Neural crest cell (in vitro differentiated cells): ENCODE data around the gene ASCC3. TPM values are rescaled to one million over a fixed set of nuclear protein-coding genes. Genes with fewer than 3 reads are reported as not detected.

ENCODE experiments used
- DNase-seq: peaks from one replicate; pipeline ENCODE4 v3.0.0; 2021; ENCODE audit warnings: low read depth, mixed read lengths, low spot score
- H3K27ac Mint-ChIP-seq: one replicate; pipeline ENCODE4 v1.8.0; 2021; ENCODE audit warnings: mild to moderate bottlenecking, mixed read lengths; ENCODE audit not compliant: unreplicated experiment
- H3K27me3 Mint-ChIP-seq: 2 replicates; pipeline ENCODE4 v1.8.0; 2021; ENCODE audit warnings: low read depth, mild to moderate bottlenecking, mixed read lengths
- H3K36me3 Mint-ChIP-seq: 2 replicates; pipeline ENCODE4 v1.8.0; 2021; ENCODE audit warnings: low read depth, mild to moderate bottlenecking, mixed read lengths
- H3K4me1 Mint-ChIP-seq: 2 replicates; pipeline ENCODE4 v1.8.0; 2021; ENCODE audit warnings: mixed read lengths
- H3K4me3 Mint-ChIP-seq: one replicate; pipeline ENCODE4 v1.8.0; 2021; ENCODE audit warnings: mild to moderate bottlenecking, mixed read lengths
- H3K9me3 Mint-ChIP-seq: 2 replicates; pipeline ENCODE4 v1.8.0; 2021; ENCODE audit warnings: mixed read lengths
- total RNA-seq: library from RNA; stranded (reverse); gene quantifications from 2 replicates; pipeline ENCODE4 v1.2.1, GENCODE V29; 2021
- TF ChIP-seq, protein P1 (sequence below): fragments of 200-600 bp; sonication (generic); conservative IDR thresholded peaks from 2 replicates; pipeline ENCODE4 v1.5.0; 2021; ENCODE audit warnings: antibody characterized with exemption, mild to moderate bottlenecking

Gene ASCC3
- total RNA-seq, 1 donor from 2014 or later, result 31.4 TPM

DNA sequence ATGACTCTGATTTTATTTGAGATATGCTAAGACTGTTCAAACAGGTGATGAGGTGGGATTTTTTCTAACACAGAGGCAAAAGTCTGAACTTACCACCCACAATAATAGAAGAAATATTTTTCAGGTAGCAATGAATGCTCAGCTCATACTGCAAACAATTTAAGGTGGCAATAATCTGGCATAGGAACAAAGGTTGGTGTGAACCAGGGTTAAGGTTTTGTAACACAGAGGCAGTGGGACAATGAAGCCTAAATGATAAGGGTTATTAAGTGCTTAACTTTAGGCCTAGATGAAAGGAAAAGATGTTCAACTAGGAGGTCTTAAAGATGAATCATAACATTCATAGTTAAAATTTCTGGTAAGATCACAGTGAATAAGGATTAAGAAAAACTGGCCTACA lies 4.9 kb downstream of the ASCC3 start:
- no peaks in the 10 kb centered on the region for H3K27me3 Mint-ChIP-seq
- peak overlapping the region; percentile 0 for H3K27ac Mint-ChIP-seq
- H3K9me3 Mint-ChIP-seq, result peaks cover 4% of the 10 kb centered on the region
- TF ChIP-seq, protein P1, sequence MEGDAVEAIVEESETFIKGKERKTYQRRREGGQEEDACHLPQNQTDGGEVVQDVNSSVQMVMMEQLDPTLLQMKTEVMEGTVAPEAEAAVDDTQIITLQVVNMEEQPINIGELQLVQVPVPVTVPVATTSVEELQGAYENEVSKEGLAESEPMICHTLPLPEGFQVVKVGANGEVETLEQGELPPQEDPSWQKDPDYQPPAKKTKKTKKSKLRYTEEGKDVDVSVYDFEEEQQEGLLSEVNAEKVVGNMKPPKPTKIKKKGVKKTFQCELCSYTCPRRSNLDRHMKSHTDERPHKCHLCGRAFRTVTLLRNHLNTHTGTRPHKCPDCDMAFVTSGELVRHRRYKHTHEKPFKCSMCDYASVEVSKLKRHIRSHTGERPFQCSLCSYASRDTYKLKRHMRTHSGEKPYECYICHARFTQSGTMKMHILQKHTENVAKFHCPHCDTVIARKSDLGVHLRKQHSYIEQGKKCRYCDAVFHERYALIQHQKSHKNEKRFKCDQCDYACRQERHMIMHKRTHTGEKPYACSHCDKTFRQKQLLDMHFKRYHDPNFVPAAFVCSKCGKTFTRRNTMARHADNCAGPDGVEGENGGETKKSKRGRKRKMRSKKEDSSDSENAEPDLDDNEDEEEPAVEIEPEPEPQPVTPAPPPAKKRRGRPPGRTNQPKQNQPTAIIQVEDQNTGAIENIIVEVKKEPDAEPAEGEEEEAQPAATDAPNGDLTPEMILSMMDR, result no peak
- H3K4me1 Mint-ChIP-seq, result peaks cover 26% of the 10 kb centered on the region
- H3K36me3 Mint-ChIP-seq, result peaks cover 12% of the 10 kb centered on the region
- no peak for DNase-seq
- no peak overlapping the region for H3K4me3 Mint-ChIP-seq

DNA sequence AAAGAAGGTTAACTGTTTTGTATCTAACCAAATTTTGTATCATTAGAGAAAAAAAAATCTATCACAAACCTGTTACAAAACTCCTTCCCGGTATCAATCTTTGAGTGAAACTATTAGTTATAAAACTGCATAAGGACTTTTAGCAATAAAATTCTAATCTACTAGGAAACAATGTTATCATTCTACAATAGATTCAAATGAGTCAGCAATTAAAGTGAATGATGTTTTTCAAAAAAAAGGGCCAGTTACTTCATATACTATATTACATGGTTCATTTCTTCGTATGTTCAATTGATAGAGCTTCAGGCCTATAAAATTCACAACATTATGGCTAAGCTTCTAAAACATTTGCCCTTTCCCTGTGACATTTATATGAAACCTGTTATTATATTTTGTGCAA lies 15.6 kb downstream of the ASCC3 start:
- H3K9me3 Mint-ChIP-seq, result no peaks in the 10 kb centered on the region
- H3K27me3 Mint-ChIP-seq, result no peaks in the 10 kb centered on the region
- H3K4me1 Mint-ChIP-seq, result no peaks in the 10 kb centered on the region
- no peak overlapping the region for H3K4me3 Mint-ChIP-seq
- TF ChIP-seq, protein P1, result no peak
- no peak for DNase-seq
- H3K36me3 Mint-ChIP-seq, result peaks cover 1% of the 10 kb centered on the region
- no peak overlapping the region for H3K27ac Mint-ChIP-seq

DNA sequence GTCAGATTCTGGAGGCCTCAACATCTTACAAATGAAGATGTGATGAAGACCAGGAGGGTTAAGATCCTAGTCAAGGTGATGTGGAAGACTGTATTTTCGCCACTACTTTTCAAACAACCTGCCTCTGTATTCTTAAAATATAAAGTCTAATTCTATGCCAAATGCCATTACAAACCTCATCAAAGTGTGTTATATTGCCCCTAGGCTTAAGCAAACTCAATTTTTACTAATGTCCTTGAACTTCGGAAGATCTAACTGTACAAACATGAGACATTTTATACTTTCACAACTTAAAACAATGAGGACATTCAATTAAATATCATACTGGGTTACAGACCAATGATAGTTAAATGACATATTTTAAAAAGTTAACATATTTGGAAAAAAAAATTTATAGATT lies 19.1 kb downstream of the ASCC3 start:
- no peaks in the 10 kb centered on the region for H3K9me3 Mint-ChIP-seq
- H3K4me1 Mint-ChIP-seq, result no peaks in the 10 kb centered on the region
- peaks cover 20% of the 10 kb centered on the region for H3K36me3 Mint-ChIP-seq
- H3K27me3 Mint-ChIP-seq, result no peaks in the 10 kb centered on the region
- DNase-seq, result no peak
- H3K4me3 Mint-ChIP-seq, result no peak overlapping the region
- H3K27ac Mint-ChIP-seq, result no peak overlapping the region
- TF ChIP-seq, protein P1, result no peak

DNA sequence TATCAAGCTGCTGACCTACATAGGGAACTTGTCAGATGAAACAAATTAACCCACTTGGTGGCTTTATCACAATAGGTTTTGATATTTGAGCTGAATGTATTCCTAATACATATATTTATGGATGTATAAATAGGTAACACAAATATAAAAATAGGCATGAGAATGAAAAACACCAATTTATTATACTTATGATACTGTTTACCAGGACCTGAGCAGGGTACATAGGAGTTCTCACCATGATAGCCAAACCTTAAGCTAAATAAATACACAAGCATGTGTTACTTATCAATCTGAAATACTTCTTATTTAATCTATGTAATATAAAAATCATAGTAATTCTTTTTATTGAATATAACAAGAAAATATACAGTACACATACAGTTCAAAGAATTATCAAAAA lies 25.0 kb downstream of the ASCC3 start:
- peaks cover 3% of the 10 kb centered on the region for H3K9me3 Mint-ChIP-seq
- no peak overlapping the region for H3K4me3 Mint-ChIP-seq
- H3K27ac Mint-ChIP-seq, result no peak overlapping the region
- no peaks in the 10 kb centered on the region for H3K27me3 Mint-ChIP-seq
- H3K36me3 Mint-ChIP-seq, result peaks cover 37% of the 10 kb centered on the region
- TF ChIP-seq, protein P1, result no peak
- DNase-seq, result no peak
- no peaks in the 10 kb centered on the region for H3K4me1 Mint-ChIP-seq

DNA sequence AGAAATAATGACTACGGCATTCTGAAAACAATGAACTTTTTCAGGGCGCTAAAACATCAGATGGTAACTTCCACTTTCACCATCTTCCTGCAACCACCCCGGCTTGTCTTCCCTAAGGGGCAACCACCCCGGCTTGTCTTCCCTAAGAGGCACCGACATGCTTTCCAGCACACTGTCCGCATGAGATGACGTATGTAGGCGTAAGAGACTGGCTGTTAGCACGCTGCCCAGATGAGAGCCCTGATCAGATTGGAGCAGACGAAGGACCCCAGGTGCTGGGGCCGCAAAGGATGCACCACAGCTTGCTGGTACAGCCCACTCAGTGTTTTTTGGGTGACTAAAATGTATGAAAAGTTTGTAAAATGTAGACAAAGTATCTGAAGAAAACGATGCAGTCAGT lies 29.3 kb downstream of the ASCC3 start:
- Mint-ChIP-seq H3K27ac (no peak overlapping the region), H3K4me1 (no peaks in the 10 kb centered on the region), H3K27me3 (no peaks in the 10 kb centered on the region), H3K4me3 (no peak overlapping the region), H3K9me3 (peaks cover 3% of the 10 kb centered on the region), H3K36me3 (peaks cover 20% of the 10 kb centered on the region)
- DNase-seq, result no peak
- TF ChIP-seq, protein P1, result no peak

DNA sequence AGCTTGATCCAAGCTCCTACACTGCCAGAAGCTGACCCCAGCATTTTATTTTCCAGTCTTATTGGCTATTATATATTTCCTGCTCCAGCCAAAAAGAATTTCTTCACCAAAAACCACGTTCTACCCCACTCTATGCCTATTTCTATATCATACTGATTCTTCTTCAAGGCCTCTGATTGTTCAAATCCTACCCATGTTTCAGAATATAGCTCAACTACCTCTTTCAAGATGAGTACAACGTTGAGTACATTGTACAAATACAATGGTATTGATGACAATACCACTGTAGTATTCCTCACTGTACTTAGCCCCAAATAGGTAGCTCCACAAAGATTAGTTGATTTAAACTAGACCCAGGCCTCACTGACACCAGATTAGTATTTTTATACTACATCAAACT lies 31.0 kb downstream of the ASCC3 start:
- no peaks in the 10 kb centered on the region for H3K9me3 Mint-ChIP-seq
- peaks cover 16% of the 10 kb centered on the region for H3K36me3 Mint-ChIP-seq
- H3K4me3 Mint-ChIP-seq, result no peak overlapping the region
- H3K27ac Mint-ChIP-seq, result no peak overlapping the region
- DNase-seq, result no peak
- H3K27me3 Mint-ChIP-seq, result no peaks in the 10 kb centered on the region
- H3K4me1 Mint-ChIP-seq, result no peaks in the 10 kb centered on the region
- TF ChIP-seq, protein P1, result no peak
